HuH-7.5 (cell line): ENCODE data around the gene TANK.

Experiments
- DNase-seq: peaks from one replicate; pipeline ENCODE4 v3.0.0; 2011; ENCODE audit warnings: low spot score

The TANK gene

DNA sequence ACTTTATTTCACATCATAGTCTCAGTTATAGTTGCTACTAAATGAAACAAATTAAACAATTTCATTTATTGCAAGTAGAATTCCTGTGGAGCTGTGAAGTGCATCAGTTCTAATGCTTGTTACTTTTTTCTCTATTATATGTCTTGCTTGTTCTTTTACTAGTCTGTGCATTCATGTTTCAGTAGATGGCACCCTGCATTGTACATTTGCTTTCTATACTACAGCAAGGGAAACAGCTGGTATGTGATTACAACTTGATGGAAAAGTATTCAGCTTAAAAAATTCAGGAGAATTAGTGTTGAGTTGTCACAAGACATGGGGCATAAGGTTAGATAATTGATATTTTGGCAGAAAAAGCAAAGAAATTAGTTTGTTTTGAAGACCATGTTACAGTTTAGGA, 72.3 kb downstream of the TANK start:
- DNase-seq = no peak

DNA sequence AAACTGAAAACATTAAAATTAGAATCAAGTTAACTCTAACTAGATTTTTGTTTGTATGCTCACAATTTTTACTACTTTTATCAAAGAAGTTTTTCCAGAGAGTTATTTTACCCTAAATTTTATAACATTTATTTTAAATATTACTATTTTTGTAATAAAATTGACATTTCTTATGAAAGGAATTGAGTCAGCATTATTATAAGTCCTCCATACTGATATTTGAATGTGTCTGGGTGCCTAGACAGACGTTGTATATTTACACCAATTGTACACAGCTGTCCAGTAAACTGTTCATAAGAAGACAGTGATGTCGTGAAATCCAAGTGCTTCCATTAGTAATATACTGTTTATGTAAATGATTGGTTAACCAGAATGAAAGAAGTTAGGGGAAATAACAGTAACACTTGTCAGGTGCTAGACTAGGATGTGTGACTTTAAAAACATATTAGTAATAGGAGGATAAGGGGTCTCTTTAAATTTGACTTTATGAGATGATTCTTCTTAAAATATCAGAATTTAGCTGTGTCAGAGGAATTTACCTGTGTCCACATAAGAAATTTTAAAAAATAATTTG, 73.7 kb downstream of the TANK start:
- DNase-seq = no peak

DNA sequence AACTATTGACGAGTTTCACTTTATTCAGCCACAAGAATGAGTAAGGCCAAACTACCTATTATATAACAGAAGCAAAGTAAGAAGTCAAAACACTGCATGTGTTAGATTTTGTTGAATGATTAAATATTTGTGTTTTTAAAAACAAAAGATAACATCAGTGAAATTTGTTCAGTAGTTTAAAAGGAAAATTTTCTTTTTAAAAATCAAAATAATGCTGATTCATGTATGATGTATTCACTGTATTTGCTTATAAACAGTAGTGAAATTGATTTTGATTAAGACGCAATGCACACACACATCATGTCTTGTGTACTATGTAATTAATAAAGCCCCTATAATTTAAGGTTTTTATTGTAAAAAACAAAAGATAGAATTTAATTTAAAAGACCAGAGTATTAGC, 74.4 kb downstream of the TANK start:
- no peak for DNase-seq

DNA sequence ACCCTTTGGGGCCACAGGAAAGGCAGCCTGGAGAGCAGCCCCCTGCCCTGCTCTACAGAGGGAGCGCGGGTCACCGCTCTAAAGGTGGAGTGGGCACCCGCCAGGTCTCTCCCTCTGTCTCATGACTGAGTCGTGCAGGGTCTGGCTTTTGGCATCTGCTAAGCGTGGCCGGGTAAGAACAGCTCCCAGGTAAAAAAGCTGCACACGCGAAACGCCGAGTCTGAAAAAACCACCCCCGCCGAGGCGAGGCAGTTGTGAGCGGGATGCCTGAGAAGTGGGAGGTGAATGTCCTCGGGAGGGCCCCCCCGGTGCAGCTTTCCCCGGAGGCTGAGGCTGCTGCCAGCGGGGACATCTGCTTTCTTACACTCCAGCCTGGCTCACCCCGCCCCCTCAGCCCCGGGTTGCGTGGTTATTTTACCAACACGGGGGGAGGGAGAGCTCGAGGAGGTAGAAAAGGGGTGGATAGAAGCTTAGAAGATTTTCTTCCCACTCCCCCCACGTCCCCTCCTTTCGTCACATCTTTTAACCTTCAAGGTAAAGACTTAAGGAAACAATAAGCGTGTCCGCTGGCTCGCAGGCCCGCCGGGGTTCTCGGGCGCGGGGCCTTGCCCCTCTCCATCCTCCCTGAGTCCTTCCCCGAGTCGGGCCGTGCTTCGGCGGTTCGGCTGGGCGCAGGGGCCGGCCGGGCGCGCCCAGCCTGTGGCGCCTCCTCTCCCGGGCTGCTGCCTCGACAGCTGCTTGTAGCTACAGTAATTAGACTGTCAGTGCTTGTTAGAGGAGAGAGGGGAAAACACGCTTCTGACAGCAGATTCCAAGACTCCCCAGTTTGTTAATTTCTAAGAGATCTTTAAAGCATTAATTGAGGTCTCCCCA, 77.4 kb downstream of the TANK start:
- DNase-seq = peak; percentile 40

DNA sequence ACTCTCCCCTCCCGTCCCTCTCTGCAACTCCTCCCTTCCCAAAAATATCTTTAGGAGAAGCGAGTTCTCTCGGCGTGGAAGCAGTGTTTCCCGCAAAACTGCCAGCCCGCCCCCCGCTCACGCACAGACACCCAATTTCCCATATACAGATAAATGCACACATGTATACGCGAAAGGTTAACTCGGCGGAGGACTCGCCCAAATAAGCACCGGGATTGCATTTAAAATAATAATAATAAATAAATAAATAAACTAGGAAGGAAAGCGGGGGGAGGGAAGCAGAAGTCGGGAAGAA, 78.0 kb downstream of the TANK start:
- no peak for DNase-seq

DNA sequence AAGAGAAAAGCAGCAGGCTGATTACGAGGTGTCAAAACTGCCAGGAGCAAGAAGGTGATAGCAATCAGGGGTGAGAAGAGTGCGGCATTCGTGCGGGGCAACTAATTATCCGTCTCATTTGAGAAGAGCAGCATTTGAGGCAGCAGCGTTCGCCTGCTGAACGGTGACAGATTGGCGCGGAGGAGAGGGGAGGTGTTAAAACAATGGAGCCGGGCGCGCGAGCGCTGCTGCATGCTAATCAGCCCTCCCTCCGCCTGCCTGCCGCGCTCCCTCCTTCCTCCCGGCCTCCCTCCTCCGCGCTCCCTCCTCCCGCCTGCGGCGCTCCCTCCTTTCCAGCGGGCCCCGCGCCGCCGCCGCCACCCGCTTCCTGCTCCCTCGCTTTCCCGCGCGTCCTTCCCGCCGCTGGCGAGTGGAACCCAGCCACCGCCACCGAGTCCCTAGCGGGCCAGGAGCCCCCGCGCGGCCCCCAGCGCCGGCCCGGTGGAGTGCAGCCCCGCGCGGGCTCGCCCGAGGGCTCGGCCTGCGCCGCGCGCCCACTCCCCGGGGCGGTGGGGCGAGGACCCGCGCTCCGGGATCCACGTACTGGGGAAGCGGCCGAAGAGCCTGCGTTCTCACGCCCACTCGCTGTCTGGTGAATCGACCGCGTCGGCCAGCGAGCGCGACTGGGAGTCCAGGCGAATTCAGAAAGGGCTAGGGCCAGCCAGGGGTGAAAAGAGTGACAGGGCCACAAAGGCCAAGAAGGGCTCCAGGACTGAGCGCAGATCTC, 78.5 kb downstream of the TANK start:
- peak; percentile 62 for DNase-seq

DNA sequence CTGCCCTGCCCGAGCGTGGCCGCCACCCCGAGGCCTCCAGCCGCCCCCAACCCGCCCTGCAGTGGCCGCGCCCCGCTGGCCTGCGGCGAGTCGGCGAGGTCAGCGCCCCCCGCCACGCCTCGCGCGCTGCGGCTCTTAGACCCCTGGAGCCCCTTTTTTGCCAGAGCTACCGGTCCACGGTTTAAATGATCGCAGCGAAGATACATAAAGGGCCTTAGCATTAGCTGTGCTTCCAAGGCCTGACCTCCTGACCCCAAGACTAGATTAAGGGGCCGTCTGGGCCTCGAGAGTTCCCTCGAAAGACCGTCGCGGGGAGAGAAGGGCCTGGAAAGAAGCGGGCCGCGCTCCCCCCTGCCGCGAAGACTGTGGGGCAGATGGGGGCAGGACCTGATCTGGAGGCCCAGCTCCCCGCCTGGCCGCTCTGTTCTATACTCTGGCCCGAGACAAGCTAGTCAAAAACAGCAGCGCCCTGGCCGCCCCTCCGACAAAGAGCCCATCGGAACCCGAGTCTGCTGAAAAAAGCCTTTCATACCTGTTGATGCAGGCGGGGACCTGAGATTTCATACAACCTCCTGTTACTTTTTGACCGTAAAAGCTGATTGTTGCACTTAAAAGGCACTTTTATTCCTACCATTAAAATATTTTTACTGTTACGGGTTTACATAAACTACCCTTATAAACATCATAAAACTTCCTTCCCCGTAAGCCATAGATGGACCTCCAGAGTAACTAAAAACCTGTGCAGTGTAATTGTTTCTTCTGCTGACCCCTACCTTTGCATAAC, 79.3 kb downstream of the TANK start:
- no peak for DNase-seq

DNA sequence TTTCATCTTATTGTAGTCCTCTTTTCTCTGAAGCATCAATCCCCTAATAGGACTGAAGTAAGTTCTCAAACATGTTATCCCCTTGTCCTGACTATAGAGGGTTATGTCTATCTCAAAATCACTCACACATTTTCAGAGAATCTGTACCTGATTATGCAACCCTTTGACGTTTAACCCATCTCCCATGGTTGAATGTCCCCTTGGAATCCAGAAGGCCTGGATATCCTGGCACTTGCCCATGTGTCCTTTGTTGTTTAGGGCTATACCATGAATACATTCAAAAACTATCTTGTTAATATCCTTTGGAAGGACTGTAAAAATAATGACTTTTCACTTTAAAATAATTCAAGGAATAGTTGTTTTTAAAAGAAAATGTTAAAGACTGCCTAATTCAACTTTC, 81.7 kb downstream of the TANK start:
- DNase-seq = no peak

DNA sequence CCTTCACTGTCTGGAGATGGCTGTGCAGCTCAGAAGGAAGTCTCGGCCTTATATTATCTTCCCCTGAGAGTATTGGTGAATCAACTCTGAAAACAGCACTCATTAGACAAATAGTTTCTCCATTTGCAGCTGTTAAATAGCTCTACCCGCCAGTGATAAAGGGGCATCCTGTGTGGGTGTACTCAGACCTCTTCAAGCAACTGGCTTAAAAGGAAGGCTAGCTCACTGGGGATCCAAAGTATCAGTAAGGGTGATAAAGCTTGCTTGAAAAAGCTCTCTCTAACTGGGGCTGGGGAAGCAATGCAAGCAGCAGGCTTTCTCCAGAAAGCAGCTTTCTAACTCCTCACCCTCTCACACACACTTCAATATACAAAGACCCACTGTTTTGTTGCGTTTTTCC, 83.1 kb downstream of the TANK start:
- no peak for DNase-seq

DNA sequence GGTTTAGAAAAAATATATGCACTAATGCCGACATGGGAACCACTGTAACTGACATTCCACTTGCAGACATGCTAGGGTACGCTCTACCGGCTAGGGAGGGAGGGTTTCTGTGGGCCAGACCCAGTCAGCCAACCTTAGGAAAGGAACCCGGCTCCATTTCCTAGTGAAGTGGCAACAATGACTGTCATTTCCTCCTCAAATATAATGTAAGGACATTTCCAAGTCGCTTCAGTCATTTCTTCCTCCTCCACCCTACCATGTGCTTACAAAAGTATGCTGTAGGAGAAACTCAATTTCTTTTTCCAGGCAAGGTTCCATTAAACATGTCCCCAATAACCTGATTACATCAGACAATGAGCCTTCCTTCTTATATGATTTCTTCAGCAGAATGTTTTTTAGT, 83.7 kb downstream of the TANK start:
- DNase-seq = no peak

DNA sequence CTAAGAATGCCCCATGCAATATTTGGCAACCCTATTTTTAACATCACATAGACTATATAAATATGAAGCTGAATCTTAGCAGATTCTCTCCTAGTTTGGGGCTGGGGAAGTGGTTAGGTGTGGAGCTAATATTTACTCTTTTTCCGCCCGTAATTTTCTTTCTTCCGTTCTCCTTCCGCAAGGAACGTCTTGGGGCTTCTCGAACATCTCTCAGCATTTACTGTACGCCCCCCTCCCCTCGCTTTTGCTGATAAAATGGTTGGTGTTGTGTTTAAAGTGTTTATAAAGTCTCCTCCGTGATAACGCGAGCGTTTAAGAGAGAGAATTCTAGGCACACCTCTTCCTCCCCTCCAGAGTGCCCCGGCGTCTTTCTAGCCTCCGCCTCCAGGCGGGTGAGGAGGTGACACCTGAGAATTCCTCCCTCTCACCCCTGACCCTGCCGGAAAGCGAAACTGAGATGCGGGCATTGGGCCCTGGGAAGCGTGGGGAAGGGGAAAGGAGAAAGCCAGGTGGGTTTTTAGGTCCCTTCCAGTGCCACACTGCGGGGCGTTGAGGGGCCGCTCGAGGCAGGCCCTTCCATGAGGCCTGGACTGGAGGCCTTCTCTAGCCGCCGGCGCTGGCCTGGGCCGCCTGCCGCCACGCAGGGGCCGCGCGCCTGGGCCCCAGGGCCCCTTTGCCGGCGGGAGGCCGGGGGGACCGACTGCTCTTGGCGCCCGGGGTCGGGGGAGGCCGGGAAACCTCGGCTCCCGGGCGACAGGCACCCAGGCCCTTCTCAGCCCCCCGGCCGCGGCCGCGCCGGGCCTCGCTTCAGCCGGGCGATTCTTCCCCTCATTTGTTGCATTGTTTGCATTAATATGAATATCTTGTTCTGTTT, 84.4 kb downstream of the TANK start:
- peak; percentile 36 for DNase-seq

DNA sequence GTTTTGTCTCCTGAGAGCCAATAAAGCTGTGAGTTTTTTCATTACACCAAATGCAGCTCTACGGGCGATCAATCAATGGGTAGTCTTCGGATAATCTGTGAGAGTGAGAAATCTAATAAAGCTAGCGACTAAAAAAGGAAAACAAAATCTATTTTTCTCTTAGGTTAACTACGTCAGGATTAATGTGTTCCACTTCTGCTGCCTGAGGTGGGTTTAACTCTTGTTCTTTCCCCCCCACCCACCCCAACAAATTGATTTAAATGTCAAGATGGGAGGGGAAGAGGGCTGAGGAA, 85.0 kb downstream of the TANK start:
- no peak for DNase-seq

DNA sequence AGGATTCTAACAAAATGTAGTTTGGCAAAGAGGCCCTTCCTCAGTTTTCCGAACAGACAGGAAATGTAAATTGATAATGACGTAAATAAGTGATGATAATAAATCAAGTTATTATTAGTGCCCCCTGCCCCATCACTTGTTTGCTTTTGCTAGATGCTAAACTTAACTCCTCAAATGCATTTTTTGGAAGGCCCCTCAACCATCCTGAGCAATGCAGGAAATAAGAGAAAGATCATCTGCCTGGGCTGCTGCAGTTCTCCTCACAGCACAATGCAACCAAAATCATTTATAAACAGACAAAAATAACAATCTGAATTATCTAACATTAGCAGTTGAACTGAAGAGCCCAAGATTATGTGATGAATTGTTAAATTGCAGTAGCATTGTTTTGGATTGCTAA, 85.4 kb downstream of the TANK start:
- no peak for DNase-seq

DNA sequence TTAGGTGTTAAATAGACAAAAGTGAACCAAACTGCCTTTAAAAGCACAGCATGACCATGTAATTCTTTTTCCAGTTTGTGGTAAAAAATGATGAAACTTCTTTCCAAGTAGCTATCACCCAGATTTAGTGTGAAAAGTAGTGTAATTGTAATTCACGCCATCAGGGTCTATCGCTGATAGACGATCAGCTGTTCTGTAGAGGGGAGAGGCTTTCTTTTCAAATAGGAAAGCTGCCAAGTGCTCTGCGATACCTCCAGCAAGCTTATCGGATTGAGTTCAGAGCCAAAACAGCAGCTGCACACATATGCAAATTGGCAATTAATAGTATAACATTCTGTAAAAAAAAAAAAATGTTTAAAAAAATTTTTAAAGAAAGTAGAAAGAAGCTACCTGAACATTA, 86.1 kb downstream of the TANK start:
- no peak for DNase-seq

DNA sequence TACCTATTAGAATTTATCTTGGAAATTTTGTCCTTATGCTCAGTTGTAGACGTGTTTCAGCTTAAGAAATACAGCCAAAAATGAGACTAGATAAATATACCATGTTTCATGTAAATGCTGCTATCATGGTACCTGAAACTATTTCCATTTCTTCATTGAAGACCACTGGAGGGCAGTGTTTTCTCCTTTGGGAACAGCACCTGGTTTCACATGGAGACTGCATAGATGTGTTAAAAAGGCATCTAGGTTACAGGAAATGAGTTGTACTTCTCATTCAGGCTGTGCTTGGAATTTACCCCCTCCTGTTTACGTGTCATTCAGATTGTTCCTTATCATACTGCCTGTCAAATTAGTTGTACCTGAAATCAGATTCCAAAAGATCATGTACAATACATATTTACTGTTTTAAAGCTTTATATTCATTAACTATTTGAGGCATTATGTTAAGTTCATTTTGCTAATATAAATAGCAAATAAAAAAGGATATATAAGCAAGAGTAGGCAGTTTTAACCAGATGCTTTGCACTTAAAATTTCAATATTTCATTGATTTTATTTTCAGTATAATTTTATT, 90.7 kb downstream of the TANK start:
- DNase-seq = peak; percentile 77

DNA sequence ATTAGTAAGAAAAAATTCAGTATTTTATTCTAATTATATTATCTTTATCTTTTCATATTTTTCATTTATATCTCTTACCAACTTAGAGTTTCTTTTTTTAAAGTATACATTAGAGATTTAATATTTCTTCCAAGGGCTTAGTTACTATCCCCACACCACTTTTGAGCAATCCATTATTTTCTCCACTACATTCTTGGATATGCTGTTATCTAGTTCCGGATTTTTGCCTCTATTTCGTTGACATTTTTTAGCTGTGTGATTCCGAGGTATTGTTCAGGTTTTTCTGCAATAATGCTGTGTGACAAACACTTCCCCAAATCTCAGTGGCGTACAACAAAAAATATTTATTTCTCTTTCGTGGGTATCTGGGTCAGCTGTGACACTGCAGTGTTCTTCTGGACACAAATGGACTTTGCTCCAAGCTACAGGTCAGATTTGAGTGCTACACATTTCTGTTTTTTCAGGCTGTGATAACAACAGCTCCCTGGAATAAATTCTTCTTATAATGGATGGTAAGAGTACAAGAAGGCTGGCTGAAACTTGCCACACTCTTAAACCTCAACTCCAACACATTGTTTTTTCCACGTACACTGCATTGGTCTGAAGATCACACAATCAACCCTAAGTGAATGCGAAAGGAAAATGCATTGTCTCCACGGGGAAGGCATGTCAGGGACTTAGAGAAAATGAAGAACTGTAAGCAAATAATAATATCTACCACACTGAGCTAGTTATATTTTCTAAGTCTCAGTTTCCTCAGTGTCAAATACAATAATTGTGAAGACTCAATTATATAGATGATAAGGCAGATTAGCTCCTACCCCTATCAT, 97.1 kb downstream of the TANK start:
- DNase-seq = no peak

DNA sequence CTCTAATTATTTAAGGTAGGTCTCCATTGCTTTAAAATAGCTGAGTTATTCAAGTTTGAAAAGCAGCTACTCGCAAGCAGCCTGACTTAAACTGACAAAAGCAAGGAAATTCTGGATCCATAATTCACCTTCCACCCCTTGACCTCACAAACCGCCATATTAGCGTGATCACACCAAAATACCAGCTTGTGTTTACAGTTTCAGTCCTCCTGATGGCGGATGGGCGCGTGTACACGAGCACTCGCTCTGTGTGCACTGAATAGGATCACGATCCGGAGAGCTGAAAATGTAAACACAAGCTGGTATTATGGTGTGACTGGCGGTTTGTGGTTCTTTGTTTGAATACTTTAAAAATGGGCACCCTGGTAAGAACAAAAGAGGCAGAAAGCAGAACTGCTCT, 105.6 kb downstream of the TANK start:
- no peak for DNase-seq

DNA sequence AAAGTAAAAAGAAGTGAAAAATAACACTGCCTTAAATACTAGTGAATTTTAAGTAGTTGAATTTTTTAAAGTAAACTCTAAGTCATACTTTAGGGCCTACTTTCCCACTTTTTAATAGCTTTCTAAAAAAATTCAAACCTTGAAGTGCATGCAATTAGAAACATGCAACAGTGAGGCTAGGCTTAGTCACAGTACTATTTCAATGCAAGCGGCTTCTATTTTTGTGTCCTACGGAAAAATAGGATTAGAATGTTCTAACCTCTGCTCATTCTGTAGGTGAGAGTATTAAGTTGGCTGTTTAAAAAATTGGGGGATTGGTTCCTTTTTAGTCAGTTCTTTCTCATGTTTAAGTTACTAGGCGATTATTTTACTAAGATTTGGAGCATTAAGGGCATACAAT, 108.9 kb downstream of the TANK start:
- DNase-seq = no peak

DNA sequence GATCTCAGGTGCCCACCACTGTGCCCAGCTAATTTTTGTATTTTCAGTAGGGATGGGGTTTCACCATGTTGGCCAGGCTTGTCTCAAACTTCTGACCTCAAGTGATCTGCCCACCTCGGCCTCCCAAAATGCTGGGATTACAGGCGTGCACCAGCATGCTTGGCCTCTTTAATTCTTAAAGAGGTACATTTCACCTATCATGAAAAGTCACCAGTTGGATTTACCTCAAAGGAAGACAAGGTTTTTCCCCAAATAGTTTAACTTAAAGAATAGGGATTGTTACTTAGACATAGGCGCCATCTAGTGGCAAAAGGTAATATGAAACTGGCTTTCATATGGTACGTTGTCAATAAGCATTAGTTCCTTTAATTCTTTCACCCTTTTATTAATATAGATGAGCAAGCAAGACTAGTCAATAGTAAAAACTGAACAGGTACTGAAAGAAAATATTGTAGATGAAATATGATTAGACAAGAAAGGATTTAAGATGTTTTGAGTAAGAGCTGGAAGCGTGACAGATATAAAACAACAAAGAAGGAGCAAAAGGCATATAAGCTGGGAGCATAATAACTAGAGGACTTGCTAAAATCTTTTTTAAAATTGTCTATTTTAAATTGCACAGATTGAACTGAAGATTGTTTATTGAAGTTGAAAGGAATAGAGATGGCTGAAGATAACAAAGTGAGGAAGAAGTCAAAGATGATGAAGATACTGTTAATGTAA, 113.0 kb downstream of the TANK start:
- DNase-seq = peak; percentile 16
